ENCODE measurements around the gene CPNE2. TPM values are rescaled to one million over a fixed set of nuclear protein-coding genes. Genes with fewer than 3 reads are reported as not detected.
"Not testable (repeated sequence)": the region's sequence is repeated elsewhere in the genome, so short reads cannot be mapped to it uniquely, and the experiment has no call there.

The CPNE2 gene
- total RNA-seq, 4 donors from 2014 or later = 21.6 to 43.0 (median 34.9) TPM

GRCh38 chr16:57107321-57107922, 15.0 kb downstream of the CPNE2 start:
- Histone ChIP-seq H3K36me3 (no peaks in the 10 kb centered on the region), H3K9me3 (no peaks in the 10 kb centered on the region), H3K4me1 (peaks cover 12 to 43% (median 20%) of the 10 kb centered on the region in 4 donors), H3K27ac (replicated peaks in 1 of 4) (no peak overlapping the region), H3K27me3 (no peaks in the 10 kb centered on the region), H3K4me3 (no peak overlapping the region)
- TF ChIP-seq POLR2A (IDR thresholded peaks at IDR 0.05; ENCODE audit: low read depth) (no peak), EP300 (IDR thresholded peaks at IDR 0.05) (no peak), CTCF (IDR thresholded peaks at IDR 0.05) (no peak), POLR2AphosphoS5 (IDR thresholded peaks at IDR 0.05) (no peak)
- 81% methylated on average over 7 of the region's 9 CpGs for WGBS
- intact Hi-C loops (cut with DNase I) = no loop called here
- DNase-seq (ENCODE audit: extremely low spot score) = no peak

GRCh38 chr16:57108432-57108831, 16.0 kb downstream of the CPNE2 start:
- intact Hi-C loops (cut with DNase I) = no loop called here
- 91% methylated on average over 1 of the region's 1 CpG for WGBS

GRCh38 chr16:57109259-57110105, 17.1 kb downstream of the CPNE2 start:
- intact Hi-C loops (cut with DNase I) = not testable (repeated sequence)

More at GRCh38 chr16:57108432-57108831, 16.0 kb downstream of the CPNE2 start:
- H3K4me3 ChIP-seq = no peak overlapping the region
- H3K4me1 ChIP-seq = peaks cover 17 to 47% (median 29%) of the 10 kb centered on the region in 4 donors
- no peak overlapping the region for H3K27ac ChIP-seq (replicated peaks in 1 of 4)
- DNase-seq (ENCODE audit: extremely low spot score) = no peak
- H3K36me3 ChIP-seq = peaks cover 0 to 6% (median 4%) of the 10 kb centered on the region in 4 donors
- TF ChIP-seq POLR2AphosphoS5 (IDR thresholded peaks at IDR 0.05) (no peak), CTCF (IDR thresholded peaks at IDR 0.05) (no peak), EP300 (IDR thresholded peaks at IDR 0.05) (no peak), POLR2A (IDR thresholded peaks at IDR 0.05; ENCODE audit: low read depth) (no peak)
- no peaks in the 10 kb centered on the region for H3K9me3 ChIP-seq
- H3K27me3 ChIP-seq = no peaks in the 10 kb centered on the region

GRCh38 chr16:57110937-57111336, 18.6 kb downstream of the CPNE2 start:
- Histone ChIP-seq H3K27me3 (no peaks in the 10 kb centered on the region), H3K9me3 (no peaks in the 10 kb centered on the region), H3K4me3 (no peak overlapping the region), H3K4me1 (peaks cover 22 to 43% (median 37%) of the 10 kb centered on the region in 4 donors), H3K36me3 (peaks cover 3 to 26% (median 15%) of the 10 kb centered on the region in 4 donors), H3K27ac (replicated peaks in 1 of 4) (no peak overlapping the region)
- DNase-seq (ENCODE audit: extremely low spot score) = no peak
- 94% methylated on average over 4 of the region's 4 CpGs for WGBS
- TF ChIP-seq EP300 (IDR thresholded peaks at IDR 0.05) (no peak), POLR2AphosphoS5 (IDR thresholded peaks at IDR 0.05) (no peak), POLR2A (IDR thresholded peaks at IDR 0.05; ENCODE audit: low read depth) (no peak), CTCF (IDR thresholded peaks at IDR 0.05) (no peak)
- intact Hi-C loops (cut with DNase I) = no loop called here

More at GRCh38 chr16:57109259-57110105, 17.1 kb downstream of the CPNE2 start:
- H3K4me1 ChIP-seq = peaks cover 17 to 44% (median 31%) of the 10 kb centered on the region in 4 donors
- not testable (repeated sequence) for H3K4me3 ChIP-seq; DNase-seq (ENCODE audit: extremely low spot score); H3K27ac ChIP-seq (replicated peaks in 1 of 4); H3K9me3 ChIP-seq; H3K27me3 ChIP-seq
- peaks cover 3 to 16% (median 14%) of the 10 kb centered on the region in 4 donors for H3K36me3 ChIP-seq
- 86% methylated on average over 10 of the region's 10 CpGs for WGBS

- no peaks in the 10 kb centered on the region for H3K9me3 ChIP-seq
- H3K27me3 ChIP-seq = no peaks in the 10 kb centered on the region
- no peak overlapping the region for H3K4me3 ChIP-seq
- peaks cover 3 to 31% (median 15%) of the 10 kb centered on the region in 4 donors for H3K36me3 ChIP-seq
- H3K27ac ChIP-seq (replicated peaks in 1 of 4) = no peak overlapping the region
- TF ChIP-seq EP300 (IDR thresholded peaks at IDR 0.05) (no peak), POLR2A (IDR thresholded peaks at IDR 0.05; ENCODE audit: low read depth) (no peak), CTCF (IDR thresholded peaks at IDR 0.05) (no peak), POLR2AphosphoS5 (IDR thresholded peaks at IDR 0.05) (no peak)
- H3K4me1 ChIP-seq = peaks cover 19 to 43% (median 37%) of the 10 kb centered on the region in 4 donors
- intact Hi-C loops (cut with DNase I) = no loop called here
- no peak for DNase-seq (ENCODE audit: extremely low spot score)
- 85% methylated on average over 2 of the region's 2 CpGs for WGBS
Measured at GRCh38 chr16:57111420-57111819, 19.0 kb downstream of the CPNE2 start.
